Naive thymus-derived CD8-positive, alpha-beta T cell (primary cell): Measurements from ENCODE around the gene RASSF7. TPM values are rescaled to one million over a fixed set of nuclear protein-coding genes. Genes with fewer than 3 reads are reported as not detected.

ENCODE experiments used
- ATAC-seq, 2 donors: fragments of 150-1000 bp; cut with Tn5 transposase in 1 of 2; sonication (Bioruptor Pico), chemical (Tn5 transposase) in 1 of 2; 1 replicate in 1 of 2; 2 replicates in 1 of 2; pipeline ENCODE4 v1.10.0; 2021; ENCODE audit warnings: mild to moderate bottlenecking in 2 of 2, moderate library complexity in 2 of 2
- POLR2A ChIA-PET: fragments of 350-600 bp; sonication (Branson Sonifier 250); formaldehyde crosslinking; loops from one replicate; lab custom pipeline; 2021; ENCODE audit warnings: antibody characterized with exemption; lab: Charles Lee
- DNase-seq, 10 donors: peaks; one replicate each; pipeline versions ENCODE4 v3.0.0 to v3.0.0-alpha.2; 2020 to 2022
- H3K27ac Mint-ChIP-seq, 10 donors: one replicate each; pipeline ENCODE4 v1.8.0; 2020 to 2022; ENCODE audit warnings: mild to moderate bottlenecking in 10 of 10, mixed read lengths in 10 of 10, moderate library complexity in 4 of 10, inconsistent platforms in 1 of 10
- H3K27me3 Mint-ChIP-seq, 5 donors: one replicate each; pipeline ENCODE4 v1.8.0; 2021 to 2022; ENCODE audit warnings: mixed read lengths in 5 of 5
- H3K36me3 Mint-ChIP-seq, 3 donors: one replicate each; pipeline ENCODE4 v1.8.0; 2020 to 2022; ENCODE audit warnings: mixed read lengths in 3 of 3, mild to moderate bottlenecking in 2 of 3, inconsistent platforms in 1 of 3
- H3K4me1 Mint-ChIP-seq, 4 donors: one replicate each; pipeline ENCODE4 v1.8.0; 2021 to 2022; ENCODE audit warnings: mixed read lengths in 4 of 4
- H3K4me3 Mint-ChIP-seq, 10 donors: one replicate each; pipeline ENCODE4 v1.8.0; 2020 to 2022; ENCODE audit warnings: mild to moderate bottlenecking in 10 of 10, mixed read lengths in 10 of 10, moderate library complexity in 6 of 10, inconsistent platforms in 1 of 10
- H3K9me3 Mint-ChIP-seq, 9 donors: one replicate each; pipeline ENCODE4 v1.8.0; 2020 to 2022; ENCODE audit warnings: mixed read lengths in 9 of 9, mild to moderate bottlenecking in 3 of 9, inconsistent platforms in 1 of 9, moderate library complexity in 1 of 9
- microRNA-seq: library from miRNA; unstranded; fragments of <30 nt; microRNA quantifications from one replicate; pipeline ENCODE4 v1.2.0, GENCODE V29; 2022; ENCODE audit warnings: borderline microRNAs expressed
- polyA plus RNA-seq, 3 donors: library from polyadenylated mRNA; unstranded; fragments of 300-500 nt; fragmentation: Illumina TruSeq; gene quantifications; one replicate each; pipeline ENCODE4 v1.2.3, GENCODE V29; 2021
- total RNA-seq, 8 experiments: library from RNA in 2 of 8; stranded (reverse) in 2 of 8; gene quantifications; one replicate each; pipeline ENCODE4 v1.2.3 and lab custom pipeline; 2021 to 2026

Gene RASSF7
- total and polyA plus RNA-seq, 5 experiments from 2014 or later: 22.5 to 37.6 (median 32.3) TPM

DNA sequence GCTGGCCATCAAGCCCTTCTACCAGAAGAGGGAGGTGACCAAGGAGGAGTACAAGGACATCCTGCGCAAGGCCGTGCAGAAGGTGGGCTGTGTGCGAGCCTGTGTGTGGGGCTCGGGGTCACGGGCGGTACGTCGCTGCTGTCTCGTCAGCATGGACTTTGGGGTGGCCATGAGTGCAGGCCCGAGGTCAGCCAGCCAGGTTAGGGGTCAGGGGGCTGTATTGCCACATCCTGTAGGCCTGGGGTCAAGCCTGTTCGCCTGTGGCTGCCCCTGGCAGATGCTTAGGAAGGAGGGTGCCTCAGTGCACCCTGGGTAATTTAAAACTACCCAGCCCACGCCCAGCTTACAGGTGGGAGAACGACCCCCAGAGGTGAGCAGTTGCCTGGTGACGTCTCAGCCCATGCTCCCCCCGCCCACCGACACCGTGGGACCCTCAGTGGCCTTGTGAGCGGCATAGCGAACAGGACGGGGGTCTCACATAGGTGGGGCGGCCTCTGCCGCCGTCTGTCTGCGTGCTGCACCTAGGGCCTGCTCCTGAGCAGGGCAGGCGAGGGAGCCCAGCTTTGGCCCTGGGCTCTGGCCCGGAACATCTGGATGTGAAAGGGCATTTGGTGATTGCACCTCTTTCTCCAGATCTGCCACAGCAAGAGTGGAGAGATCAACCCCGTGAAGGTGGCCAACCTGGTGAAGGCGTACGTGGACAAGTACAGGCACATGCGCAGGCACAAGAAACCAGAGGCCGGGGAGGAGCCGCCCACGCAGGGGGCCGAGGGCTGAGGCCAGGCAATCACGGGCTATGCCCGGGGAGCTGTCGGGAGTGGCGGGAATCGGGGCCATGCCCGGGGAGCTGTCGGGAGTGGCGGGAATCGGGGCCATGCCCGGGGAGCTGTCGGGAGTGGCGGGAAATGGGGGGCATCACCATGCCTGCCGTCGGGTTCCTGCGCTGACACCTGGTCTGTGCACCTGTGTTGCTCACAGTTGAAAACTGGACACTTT, 50.5 kb downstream of the RASSF7 start:
- H3K27me3 Mint-ChIP-seq: no peaks in the 10 kb centered on the region
- H3K4me1 Mint-ChIP-seq: peaks cover 7 to 18% (median 15%) of the 10 kb centered on the region in 4 donors
- POLR2A ChIA-PET: interaction anchor here (1.5 to 3.3 kb wide), 4 partner anchors 43 to 84 kb away, joined by 7 to 19 read pairs (median 9); partner anchors contain the start of genes DEAF1, LMNTD2, RASSF7 and TMEM80
- H3K27ac Mint-ChIP-seq: peak overlapping the region in 8 of 10 donors; percentile 31 to 93 (median 84)
- H3K36me3 Mint-ChIP-seq: peaks cover 0 to 41% (median 9%) of the 10 kb centered on the region in 3 donors
- no peak for DNase-seq
- H3K9me3 Mint-ChIP-seq: no peaks in the 10 kb centered on the region
- ATAC-seq: no peak
- peak overlapping the region in 5 of 10 donors; percentile 19 to 40 (median 32) for H3K4me3 Mint-ChIP-seq

DNA sequence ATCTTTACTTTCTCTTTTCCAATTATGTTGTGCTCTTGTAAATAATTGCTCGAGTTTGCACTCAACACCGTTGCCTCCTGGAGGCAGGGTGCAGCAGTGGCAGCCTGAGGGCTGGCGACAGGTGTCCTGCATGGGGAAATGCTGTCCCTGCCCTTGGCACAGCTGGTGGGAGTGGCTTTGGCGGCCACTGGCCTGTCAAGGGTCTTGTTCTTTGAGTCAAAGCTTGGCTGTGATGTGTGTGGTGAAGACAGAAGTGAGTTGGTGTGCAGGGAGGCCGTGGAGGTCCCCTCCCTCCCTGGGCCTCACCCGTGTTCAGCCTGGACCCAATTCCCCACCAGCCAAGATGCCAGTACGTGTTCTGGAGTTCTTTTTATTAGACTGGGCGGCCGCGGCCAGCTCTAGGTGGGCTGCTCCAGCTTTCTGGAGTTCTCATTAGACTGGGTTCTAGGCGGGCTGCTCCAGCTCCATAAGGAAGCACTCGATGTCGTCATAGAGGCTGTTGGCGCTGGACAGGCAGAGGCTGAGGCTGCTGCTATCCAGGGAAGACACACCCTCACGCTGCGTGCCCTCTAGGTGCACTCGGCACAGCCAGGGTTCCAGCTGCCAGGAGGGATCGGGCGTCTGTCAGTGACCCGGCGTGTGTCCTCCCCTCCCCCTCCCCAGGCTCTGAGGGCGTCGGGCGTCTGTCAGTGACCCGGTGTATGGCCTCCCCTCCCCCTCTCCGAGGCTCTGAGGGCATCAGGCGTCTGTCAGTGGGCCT, 51.6 kb downstream of the RASSF7 start:
- Mint-ChIP-seq H3K36me3 (peaks cover 0 to 32% (median 9%) of the 10 kb centered on the region in 3 donors), H3K9me3 (no peaks in the 10 kb centered on the region), H3K27me3 (no peaks in the 10 kb centered on the region), H3K4me1 (peaks cover 7 to 23% (median 19%) of the 10 kb centered on the region in 4 donors), H3K27ac (peak overlapping the region; percentile 7 to 93 (median 88)), H3K4me3 (peak overlapping the region in 4 of 10 donors; percentile 41 to 63 (median 56))
- ATAC-seq: no peak
- DNase-seq: no peak
- POLR2A ChIA-PET: interaction anchor here (0.6 to 4.6 kb wide), 9 partner anchors 8 to 83 kb away, joined by 3 to 42 read pairs (median 7); partner anchors contain the start of genes DEAF1, LMNTD2, PHRF1 and RASSF7

DNA sequence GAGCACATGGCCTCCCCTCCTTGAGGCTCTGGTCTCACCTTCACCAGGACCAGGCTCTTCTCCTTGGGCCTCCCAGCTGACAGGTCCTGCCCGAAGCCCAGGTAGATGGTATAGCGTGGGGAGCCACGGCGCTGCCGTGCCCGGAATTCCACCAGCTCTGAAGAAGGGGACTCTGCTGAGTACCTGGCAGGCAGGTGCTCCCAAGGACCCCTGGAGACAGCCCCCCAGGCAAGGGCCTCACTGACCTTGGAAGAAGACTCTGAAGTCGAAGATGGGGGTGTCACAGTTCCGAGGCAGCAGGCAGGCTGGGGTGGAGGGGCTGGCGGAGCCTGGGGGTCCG, 52.2 kb downstream of the RASSF7 start:
- DNase-seq (no peak), ATAC-seq (no peak)
- H3K27ac Mint-ChIP-seq: peak overlapping the region in 8 of 10 donors; percentile 7 to 93 (median 86)
- H3K9me3 Mint-ChIP-seq: no peaks in the 10 kb centered on the region
- peaks cover 0 to 28% (median 7%) of the 10 kb centered on the region in 3 donors for H3K36me3 Mint-ChIP-seq
- POLR2A ChIA-PET: interaction anchor here (0.6 to 4.6 kb wide), 8 partner anchors 9 to 82 kb away, joined by 3 to 42 read pairs (median 7); partner anchors contain the start of genes DEAF1, LMNTD2, PHRF1 and RASSF7
- H3K4me3 Mint-ChIP-seq: peak overlapping the region in 1 of 10 donors; percentile 41
- H3K27me3 Mint-ChIP-seq: no peaks in the 10 kb centered on the region
- peaks cover 7 to 23% (median 19%) of the 10 kb centered on the region in 4 donors for H3K4me1 Mint-ChIP-seq

DNA sequence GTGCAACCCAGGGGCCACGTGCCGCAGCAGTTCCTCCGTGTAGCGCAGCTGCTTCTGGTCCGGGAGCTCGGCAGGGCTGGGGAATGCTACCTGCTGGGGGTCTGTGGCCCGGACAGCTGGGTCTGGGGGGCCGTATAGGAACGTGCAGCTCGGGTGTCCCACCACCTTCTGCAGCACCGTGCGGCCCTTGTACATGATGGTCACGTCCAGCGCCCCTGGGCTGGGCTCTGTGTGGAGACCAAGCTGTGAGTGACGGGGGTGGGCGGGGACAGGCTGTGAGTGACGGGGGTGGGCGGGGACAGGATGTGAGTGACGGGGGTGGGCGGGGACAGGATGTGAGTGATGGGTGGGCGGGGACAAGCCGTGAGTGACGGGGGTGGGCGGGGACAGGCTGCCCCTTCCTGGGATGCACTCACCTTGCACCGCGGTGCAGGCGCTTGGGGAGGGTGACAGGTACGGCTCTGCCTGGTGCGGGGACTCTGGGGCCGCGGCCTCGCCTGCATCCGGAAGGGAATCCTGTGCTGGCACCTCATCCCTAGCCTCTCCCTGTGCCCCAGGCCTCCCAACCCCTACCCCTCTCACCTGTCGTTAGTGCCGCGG, 52.7 kb downstream of the RASSF7 start:
- H3K36me3 Mint-ChIP-seq: peaks cover 0 to 23% (median 7%) of the 10 kb centered on the region in 3 donors
- ATAC-seq: peak; percentile 36 to 47
- H3K4me3 Mint-ChIP-seq: peak overlapping the region in 5 of 10 donors; percentile 26 to 86 (median 43)
- POLR2A ChIA-PET: interaction anchor here (0.6 to 4.6 kb wide), 14 partner anchors 9 to 113 kb away, joined by 3 to 42 read pairs (median 5); partner anchors contain the start of genes DEAF1, LMNTD2, PHRF1 and RASSF7
- no peaks in the 10 kb centered on the region for H3K27me3 Mint-ChIP-seq
- H3K4me1 Mint-ChIP-seq: peaks cover 7 to 23% (median 19%) of the 10 kb centered on the region in 4 donors
- no peaks in the 10 kb centered on the region for H3K9me3 Mint-ChIP-seq
- H3K27ac Mint-ChIP-seq: peak overlapping the region in 8 of 10 donors; percentile 43 to 93 (median 88)
- peak; percentile 68 to 94 (median 77) for DNase-seq

Small RNA genes lying within 50 kb of the gene (microRNA-seq; reads per million reads assigned to microRNA genes)
- gene MIR210: 65.4 reads per million, percentile 58 among the genes with 10 or more reads in this experiment

Other genes with a start within 250 kb of the RASSF7 start
- gene IFITM1, start 246.9 kb upstream of the RASSF7 start, total RNA-seq: 10 to 100 TPM; 90.0 to 91.0 TPM
- 1,000 to 10,000 TPM; 1,833 to 2,198 (median 2,135) TPM for gene IFITM1, start 246.9 kb upstream of the RASSF7 start, polyA plus RNA-seq
- gene IFITM3, start 240.1 kb upstream of the RASSF7 start, total RNA-seq: 10 to 100 TPM; 11.3 to 11.9 TPM
- gene IFITM3, start 240.1 kb upstream of the RASSF7 start, polyA plus RNA-seq: 100 to 1,000 TPM in 2 of 3 donors, 10 to 100 TPM in 1; 45.1 to 202 (median 196) TPM
- gene B4GALNT4, start 191.5 kb upstream of the RASSF7 start, total RNA-seq: under 1 TPM; 0.16 to 0.39 TPM
- gene B4GALNT4, start 191.5 kb upstream of the RASSF7 start, polyA plus RNA-seq: 1 to 10 TPM in 1 of 3 donors, not detected in 2; 1.3 TPM
- gene PKP3, start 166.8 kb upstream of the RASSF7 start, total RNA-seq: under 1 TPM; 0.16 to 0.29 TPM
- under 1 TPM in 2 of 3 donors, not detected in 1; 0.15 to 0.47 TPM for gene PKP3, start 166.8 kb upstream of the RASSF7 start, polyA plus RNA-seq
- gene SIGIRR, start 146.0 kb upstream of the RASSF7 start, total RNA-seq: 100 to 1,000 TPM; 332 to 337 TPM
- 100 to 1,000 TPM; 195 to 233 (median 206) TPM for gene SIGIRR, start 146.0 kb upstream of the RASSF7 start, polyA plus RNA-seq
- gene ANO9, start 119.0 kb upstream of the RASSF7 start, total RNA-seq: 10 to 100 TPM; 70.1 to 78.6 TPM
- gene ANO9, start 119.0 kb upstream of the RASSF7 start, polyA plus RNA-seq: 1 to 10 TPM; 4.8 to 8.6 (median 7.3) TPM
- 10 to 100 TPM; 25.9 to 30.2 TPM for gene PTDSS2, start 110.7 kb upstream of the RASSF7 start, total RNA-seq
- 10 to 100 TPM in 2 of 3 donors, 1 to 10 TPM in 1; 9.0 to 13.0 (median 11.6) TPM for gene PTDSS2, start 110.7 kb upstream of the RASSF7 start, polyA plus RNA-seq
- gene RNH1, start 53.7 kb upstream of the RASSF7 start, total RNA-seq: 100 to 1,000 TPM; 102 to 107 TPM
- gene RNH1, start 53.7 kb upstream of the RASSF7 start, polyA plus RNA-seq: 100 to 1,000 TPM; 152 to 198 (median 170) TPM
- 10 to 100 TPM; 36.2 to 40.7 TPM for gene HRAS, start 25.4 kb upstream of the RASSF7 start, total RNA-seq
- gene HRAS, start 25.4 kb upstream of the RASSF7 start, polyA plus RNA-seq: 10 to 100 TPM in 2 of 3 donors, 1 to 10 TPM in 1; 8.6 to 26.7 (median 15.3) TPM
- gene LRRC56, start 23.4 kb upstream of the RASSF7 start, total RNA-seq: 1 to 10 TPM; 4.4 to 5.2 TPM
- gene LRRC56, start 23.4 kb upstream of the RASSF7 start, polyA plus RNA-seq: 1 to 10 TPM in 1 of 3 donors, under 1 TPM in 2; 0.32 to 1.1 (median 0.44) TPM
- 1 to 10 TPM; 6.5 to 7.2 TPM for gene LMNTD2, start 232 bp upstream of the RASSF7 start, total RNA-seq
- gene LMNTD2, start 232 bp upstream of the RASSF7 start, polyA plus RNA-seq: 1 to 10 TPM in 1 of 3 donors, under 1 TPM in 2; 0.96 to 1.9 (median 0.99) TPM
- 10 to 100 TPM; 48.9 to 54.7 TPM for gene PHRF1, start 15.5 kb downstream of the RASSF7 start, total RNA-seq
- gene PHRF1, start 15.5 kb downstream of the RASSF7 start, polyA plus RNA-seq: 10 to 100 TPM in 1 of 3 donors, 1 to 10 TPM in 2; 3.5 to 19.8 (median 6.7) TPM
- gene IRF7, start 55.0 kb downstream of the RASSF7 start, total RNA-seq: 10 to 100 TPM; 55.0 to 55.2 TPM
- gene IRF7, start 55.0 kb downstream of the RASSF7 start, polyA plus RNA-seq: 10 to 100 TPM; 19.8 to 38.6 (median 25.3) TPM
- not detected for gene CDHR5, start 64.0 kb downstream of the RASSF7 start, total RNA-seq
- gene CDHR5, start 64.0 kb downstream of the RASSF7 start, polyA plus RNA-seq: not detected
- gene SCT, start 66.2 kb downstream of the RASSF7 start, total RNA-seq: not detected
- not detected for gene SCT, start 66.2 kb downstream of the RASSF7 start, polyA plus RNA-seq
- gene DRD4, start 76.3 kb downstream of the RASSF7 start, total RNA-seq: 1 to 10 TPM; 1.2 to 1.4 TPM
- gene DRD4, start 76.3 kb downstream of the RASSF7 start, polyA plus RNA-seq: not detected
- 10 to 100 TPM; 46.5 to 51.0 TPM for gene DEAF1, start 134.3 kb downstream of the RASSF7 start, total RNA-seq
- 10 to 100 TPM; 27.0 to 58.2 (median 27.9) TPM for gene DEAF1, start 134.3 kb downstream of the RASSF7 start, polyA plus RNA-seq
- 10 to 100 TPM; 46.0 to 49.2 TPM for gene TMEM80, start 134.8 kb downstream of the RASSF7 start, total RNA-seq
- 10 to 100 TPM; 22.2 to 44.6 (median 32.4) TPM for gene TMEM80, start 134.8 kb downstream of the RASSF7 start, polyA plus RNA-seq
- 1 to 10 TPM; 8.2 to 9.7 TPM for gene EPS8L2, start 145.3 kb downstream of the RASSF7 start, total RNA-seq
- gene EPS8L2, start 145.3 kb downstream of the RASSF7 start, polyA plus RNA-seq: 10 to 100 TPM in 2 of 3 donors, 1 to 10 TPM in 1; 9.6 to 20.4 (median 14.8) TPM
- gene TALDO1, start 186.5 kb downstream of the RASSF7 start, total RNA-seq: 100 to 1,000 TPM; 120 to 124 TPM
- 100 to 1,000 TPM; 160 to 173 (median 166) TPM for gene TALDO1, start 186.5 kb downstream of the RASSF7 start, polyA plus RNA-seq
- gene GATD1, start 216.5 kb downstream of the RASSF7 start, total RNA-seq: 10 to 100 TPM; 57.0 to 65.6 TPM
- gene GATD1, start 216.5 kb downstream of the RASSF7 start, polyA plus RNA-seq: 10 to 100 TPM in 2 of 3 donors, 1 to 10 TPM in 1; 7.2 to 20.7 (median 12.8) TPM
- not detected for gene CEND1, start 229.1 kb downstream of the RASSF7 start, total RNA-seq
- gene CEND1, start 229.1 kb downstream of the RASSF7 start, polyA plus RNA-seq: not detected
- gene SLC25A22, start 237.3 kb downstream of the RASSF7 start, total RNA-seq: 10 to 100 TPM; 18.1 to 19.2 TPM
- 10 to 100 TPM in 1 of 3 donors, 1 to 10 TPM in 2; 6.4 to 16.4 (median 6.5) TPM for gene SLC25A22, start 237.3 kb downstream of the RASSF7 start, polyA plus RNA-seq
- gene PIDD1, start 244.3 kb downstream of the RASSF7 start, total RNA-seq: 10 to 100 TPM; 37.7 to 40.7 TPM
- 1 to 10 TPM; 2.5 to 6.6 (median 4.1) TPM for gene PIDD1, start 244.3 kb downstream of the RASSF7 start, polyA plus RNA-seq
- 1,000 to 10,000 TPM; 5,498 to 5,522 TPM for gene RPLP2, start 249.0 kb downstream of the RASSF7 start, total RNA-seq
- 1,000 to 10,000 TPM; 4,080 to 5,338 (median 4,376) TPM for gene RPLP2, start 249.0 kb downstream of the RASSF7 start, polyA plus RNA-seq